H1 (cell line): ENCODE measurements around the gene COPS2.

Experiments used
- ATF3 ChIP-seq: IDR thresholded peaks from 2 replicates; pipeline ENCODE4 v1.6.1; 2011; ENCODE audit warnings: low read depth, mild to moderate bottlenecking, low read length; ENCODE audit not compliant: insufficient read depth
- CEBPB ChIP-seq: IDR thresholded peaks from 2 replicates; pipeline ENCODE4 v1.6.1; 2012; ENCODE audit warnings: low read depth, low read length
- CTCF ChIP-seq, 3 experiments: IDR thresholded peaks; 1 replicate in 2 of 3; 2 replicates in 1 of 3; pipeline versions ENCODE4 v1.5.1 to v1.6.1; 2011; ENCODE audit warnings: low read length in 3 of 3, mild to moderate bottlenecking in 3 of 3, inconsistent platforms in 2 of 3, low read depth in 1 of 3, moderate library complexity in 1 of 3; ENCODE audit not compliant: insufficient read depth in 1 of 3; ENCODE audit errors: control extremely low read depth in 1 of 3
- E2F6 ChIP-seq: IDR thresholded peaks from 2 replicates; pipeline ENCODE4 v1.6.1; 2012; ENCODE audit warnings: inconsistent platforms
- JUND ChIP-seq: IDR thresholded peaks from 2 replicates; pipeline ENCODE4 v1.6.1; 2011; ENCODE audit warnings: mild to moderate bottlenecking, improper control_type of control experiment, low read length
- POLR2A ChIP-seq, 2 experiments: IDR thresholded peaks; 1 replicate in 1 of 2; 2 replicates in 1 of 2; pipeline ENCODE4 v1.6.1; 2011; ENCODE audit warnings: low read depth in 2 of 2, low read length in 2 of 2, mild to moderate bottlenecking in 2 of 2; ENCODE audit errors: control extremely low read depth in 1 of 2
- POLR2AphosphoS5 ChIP-seq: IDR thresholded peaks from 2 replicates; pipeline ENCODE4 v1.6.1; 2011; ENCODE audit warnings: low read depth, low read length
- SAP30 ChIP-seq: fragments of 300-600 bp; sonication (generic); IDR thresholded peaks from 2 replicates; pipeline ENCODE4 v1.7.1; 2012; ENCODE audit warnings: low read length, moderate library complexity, mild to moderate bottlenecking, inconsistent platforms; ENCODE audit not compliant: insufficient read depth, insufficient replicate concordance
- SP1 ChIP-seq: IDR thresholded peaks from 2 replicates; pipeline ENCODE4 v1.6.1; 2011; ENCODE audit warnings: low read depth, low read length
- USF2 ChIP-seq: IDR thresholded peaks from 2 replicates; pipeline ENCODE4 v1.6.1; 2011; ENCODE audit warnings: low read length, improper control_type of control experiment
- ZNF274 ChIP-seq: IDR thresholded peaks from 2 replicates; pipeline ENCODE4 v1.7.0; 2012; ENCODE audit warnings: low read length, borderline replicate concordance; ENCODE audit errors: extremely low read depth

- TF ChIP-seq SP1 (no peak), USF2 (no peak), CEBPB (no peak), JUND (no peak), CTCF (IDR thresholded peaks at IDR 0.05; ENCODE audit: control extremely low read depth in 1 of 3, insufficient read depth in 1 of 3, low read depth in 1 of 3, low read length in 3 of 3) (no peak), POLR2A (IDR thresholded peaks at IDR 0.05; ENCODE audit: control extremely low read depth in 1 of 2, low read depth in 2 of 2, low read length in 2 of 2) (no peak), E2F6 (no peak), ATF3 (no peak), ZNF274 (no peak), POLR2AphosphoS5 (no peak), SAP30 (no peak)
Observed at GRCh38 chr15:49135911-49136310, 19.5 kb downstream of the COPS2 start.
